Measurements from ENCODE around the gene PRDM16.

PRDM16 gene

DNA sequence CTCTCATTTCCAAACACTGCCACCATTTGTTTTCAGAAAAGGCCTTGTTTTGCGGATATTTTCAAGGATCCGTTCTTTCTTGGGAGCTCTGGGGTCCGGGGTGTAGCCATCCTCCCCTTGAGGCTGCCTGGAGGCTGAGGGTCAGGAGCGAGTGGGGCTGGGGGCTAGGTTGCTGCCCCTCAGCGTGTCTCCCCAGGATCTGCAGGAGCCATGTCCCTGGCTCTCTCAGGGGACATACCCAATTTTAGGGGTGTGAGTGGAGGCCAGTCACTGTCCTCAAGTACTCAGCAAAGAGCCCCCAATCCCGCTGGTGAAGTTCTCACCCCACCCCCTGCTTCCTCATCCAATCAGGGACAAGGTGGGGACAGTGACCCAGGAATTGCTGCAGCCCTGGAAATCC, 15.0 kb upstream of the PRDM16 start:
- DNase-seq (ENCODE audit: low spot score), result no peak

DNA sequence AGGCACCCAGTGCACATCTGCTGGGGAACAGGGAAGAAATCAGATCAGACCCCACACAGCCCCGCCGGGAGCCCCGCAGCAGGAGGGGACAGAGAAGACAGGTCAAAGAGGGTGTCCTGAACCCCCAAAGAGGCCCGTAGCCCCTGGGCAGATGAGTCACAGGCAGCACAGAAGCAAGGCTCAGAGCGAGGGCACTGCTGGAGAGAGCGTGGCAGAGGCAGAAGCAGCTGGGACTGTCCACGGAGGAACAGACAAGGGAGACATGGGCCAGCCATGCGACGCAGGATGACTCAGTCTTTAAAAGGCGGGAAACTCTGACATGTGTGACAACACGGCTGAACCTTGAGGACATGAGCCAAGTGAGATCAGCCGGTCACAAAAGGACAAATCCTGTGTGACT, 14.5 kb upstream of the PRDM16 start:
- DNase-seq (ENCODE audit: low spot score), result no peak

DNA sequence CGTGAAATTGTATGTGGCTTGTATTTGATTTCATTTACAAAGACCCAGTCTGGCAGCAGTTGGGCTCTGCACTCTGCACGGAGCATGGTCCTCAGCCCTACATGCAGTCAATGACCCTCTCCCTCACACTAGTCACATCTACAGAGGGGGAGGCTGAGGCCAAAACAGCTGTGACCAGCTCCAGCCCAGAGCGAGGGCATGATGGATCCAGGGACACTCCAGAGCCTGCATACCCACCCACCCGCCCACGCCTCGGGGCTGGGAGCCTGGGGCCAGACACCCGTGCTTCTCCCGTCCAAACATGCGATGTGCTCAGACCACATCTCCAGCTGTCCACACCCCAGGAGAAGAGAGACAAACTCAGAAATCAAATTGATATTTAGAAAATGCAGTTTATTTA, 14.0 kb upstream of the PRDM16 start:
- DNase-seq (ENCODE audit: low spot score), result no peak

DNA sequence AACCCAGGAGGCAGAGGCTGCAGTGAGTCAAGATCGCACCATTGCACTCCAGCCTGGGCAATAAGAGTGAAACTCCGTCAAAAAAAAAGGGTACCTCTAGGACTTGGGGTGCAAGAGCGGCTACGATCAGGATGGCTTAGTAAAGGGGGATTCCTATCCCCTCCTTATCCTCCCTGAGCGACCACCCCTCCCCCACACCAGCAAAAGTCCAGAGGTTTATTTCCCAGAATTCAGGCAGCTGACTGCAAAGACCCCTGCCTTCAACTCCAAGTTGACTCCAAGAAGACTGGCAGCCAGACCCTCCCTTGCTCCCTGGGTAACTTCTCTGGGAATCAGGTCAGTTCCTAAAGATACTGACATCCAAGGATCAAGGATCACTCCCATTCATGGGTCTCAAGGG, 12.4 kb upstream of the PRDM16 start:
- DNase-seq (ENCODE audit: low spot score), result no peak

DNA sequence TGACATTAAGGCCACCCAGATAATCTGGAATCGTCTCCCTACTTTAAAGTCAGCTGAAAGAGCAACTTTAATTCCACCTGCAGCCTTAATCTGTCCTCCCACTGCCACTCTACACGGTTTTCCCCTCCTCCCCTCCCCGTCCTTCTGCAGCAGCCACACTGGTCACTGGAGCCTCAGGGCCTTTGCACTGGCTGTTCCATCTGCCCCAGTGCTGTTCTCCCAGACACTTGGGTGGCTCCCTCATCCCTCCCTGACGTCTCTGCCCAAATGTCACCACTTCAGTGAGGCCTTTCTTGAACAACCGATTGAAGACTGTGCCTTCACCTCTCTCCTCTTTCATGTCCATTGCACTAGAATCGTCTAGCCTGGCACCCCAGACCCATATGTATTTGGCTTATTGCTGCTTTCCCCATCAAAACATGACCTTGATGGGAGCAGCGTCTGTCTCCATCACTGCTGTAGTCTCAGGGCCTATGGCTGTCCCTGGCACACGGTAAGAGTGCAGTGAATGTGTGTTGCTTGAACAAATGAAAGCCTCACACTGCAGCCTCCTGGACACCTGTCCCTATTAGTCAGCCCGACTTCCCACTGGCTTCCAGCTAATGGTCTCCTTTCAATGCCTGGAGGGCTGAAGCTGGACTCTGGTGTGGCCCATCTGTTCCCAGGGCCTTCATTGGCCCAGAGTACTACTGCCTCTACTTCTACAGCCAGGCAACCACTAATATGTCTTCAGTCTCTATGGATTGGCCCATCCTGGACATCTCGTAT, 10.6 kb upstream of the PRDM16 start:
- DNase-seq (ENCODE audit: low spot score), result no peak

DNA sequence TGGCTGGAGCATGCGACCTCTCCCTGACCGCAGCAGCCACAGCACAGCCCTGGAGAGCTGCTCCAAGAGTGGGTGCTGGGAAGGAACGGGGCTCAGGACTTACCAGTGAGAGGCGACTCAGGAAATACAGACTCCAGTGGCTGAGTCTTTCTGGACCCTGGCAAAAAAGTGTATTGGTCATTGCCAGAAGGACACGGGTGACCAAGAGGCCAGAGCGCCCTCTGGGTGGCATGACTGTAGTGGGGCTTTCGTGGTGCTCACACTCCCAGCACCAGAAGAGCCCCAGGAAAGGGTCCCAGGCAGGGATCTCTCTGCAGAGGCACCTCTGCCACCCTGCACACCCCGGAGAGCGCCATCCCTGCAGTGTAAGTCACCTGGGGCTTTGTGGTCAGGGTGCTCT, 8.9 kb upstream of the PRDM16 start:
- DNase-seq (ENCODE audit: low spot score), result no peak

DNA sequence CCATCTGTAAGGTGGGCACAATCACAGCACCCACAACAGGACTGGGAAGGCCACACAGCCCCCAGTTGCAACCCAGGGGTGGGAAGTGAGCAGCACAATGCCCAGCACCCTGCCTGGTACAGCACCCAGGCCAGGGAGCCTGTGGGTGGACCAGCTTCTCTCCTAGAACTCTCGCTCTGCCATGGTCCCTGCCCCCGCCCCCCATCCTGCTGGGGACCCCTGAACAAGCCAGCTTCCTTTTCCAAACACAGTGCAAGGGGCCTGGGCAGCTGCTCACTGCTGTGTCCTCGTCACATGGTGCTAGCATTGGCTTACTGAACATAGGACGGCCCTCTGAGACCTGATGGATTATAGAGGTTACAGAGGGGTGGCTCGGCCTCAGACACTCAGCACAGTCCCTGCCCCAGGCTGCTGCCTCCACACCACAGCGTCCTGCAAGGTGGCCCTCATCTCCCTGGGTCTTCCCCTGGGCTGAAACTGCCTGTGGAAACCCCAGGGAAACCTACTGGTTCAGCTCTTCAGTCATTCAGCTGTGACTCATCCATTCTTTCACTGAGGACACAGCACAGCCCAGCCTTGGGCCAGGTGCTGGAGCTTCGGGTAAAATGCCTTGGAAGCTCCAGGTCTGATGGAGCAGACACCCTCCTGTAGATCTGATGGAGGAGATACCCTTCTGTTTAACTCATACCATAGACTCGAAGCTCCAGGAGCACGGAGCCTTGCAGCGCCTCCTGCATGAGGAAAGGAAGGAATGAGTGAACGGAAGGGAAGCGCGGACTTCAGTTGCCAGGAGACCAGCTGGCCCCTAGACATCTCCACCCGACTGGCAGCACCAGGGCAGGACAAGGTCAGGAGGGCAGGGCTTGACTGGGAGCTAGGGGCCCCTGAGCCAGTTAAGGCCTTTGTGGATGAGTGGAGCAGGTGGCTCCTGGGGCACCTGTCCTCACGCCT, 8.1 kb upstream of the PRDM16 start:
- no peak for DNase-seq (ENCODE audit: low spot score)

DNA sequence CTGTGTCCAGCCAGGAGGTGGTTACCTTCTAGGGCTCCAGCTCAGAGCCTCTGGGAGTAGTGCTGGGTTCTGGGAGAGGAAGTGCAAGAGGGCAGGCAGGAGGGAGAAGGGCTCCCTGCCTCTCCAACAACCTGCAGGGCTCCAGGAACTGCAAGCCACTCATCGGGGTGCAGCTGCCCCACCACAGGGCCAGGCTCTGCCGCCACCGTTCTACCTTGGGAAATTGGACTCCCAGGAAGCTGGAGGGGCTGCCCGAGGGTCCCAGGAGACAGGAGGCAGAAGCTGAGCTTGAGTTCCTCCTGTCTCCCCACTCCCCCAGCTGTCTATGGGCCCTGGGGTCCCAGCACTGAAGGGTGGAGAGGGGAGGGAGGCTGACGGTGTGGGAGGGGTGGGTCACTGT, 7.4 kb upstream of the PRDM16 start:
- no peak for DNase-seq (ENCODE audit: low spot score)

DNA sequence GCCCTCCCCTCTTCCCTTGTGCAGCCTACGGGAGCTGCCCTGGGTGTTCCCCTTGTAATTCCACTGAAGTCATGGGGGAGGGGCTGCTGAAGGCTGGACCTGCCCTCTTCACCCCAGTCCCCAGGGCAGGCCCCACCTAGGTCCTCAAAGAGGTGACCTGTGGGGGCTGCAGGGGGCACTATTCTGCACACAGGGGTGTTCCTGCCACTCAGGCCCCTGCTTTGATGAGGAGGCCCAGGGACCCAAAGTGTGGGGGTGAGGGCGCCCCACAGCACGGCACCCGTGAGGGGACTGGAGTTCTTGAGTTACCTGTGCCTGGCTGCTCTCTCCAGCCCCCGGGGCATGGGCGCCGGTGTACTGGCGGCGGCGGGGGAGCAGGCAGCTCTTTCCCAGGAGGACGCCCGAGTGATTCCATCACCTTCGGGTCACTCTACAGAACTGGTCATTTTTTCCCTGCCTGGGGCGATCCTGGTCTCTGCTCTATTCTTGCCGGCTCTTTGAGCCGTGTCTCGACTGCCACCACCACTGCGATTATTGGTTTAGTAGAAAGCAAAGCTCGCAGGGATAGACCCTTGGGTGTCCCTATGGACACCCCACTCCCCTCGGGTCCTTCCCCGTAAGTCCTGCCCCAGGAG, 6.9 kb upstream of the PRDM16 start:
- DNase-seq (ENCODE audit: low spot score), result no peak

DNA sequence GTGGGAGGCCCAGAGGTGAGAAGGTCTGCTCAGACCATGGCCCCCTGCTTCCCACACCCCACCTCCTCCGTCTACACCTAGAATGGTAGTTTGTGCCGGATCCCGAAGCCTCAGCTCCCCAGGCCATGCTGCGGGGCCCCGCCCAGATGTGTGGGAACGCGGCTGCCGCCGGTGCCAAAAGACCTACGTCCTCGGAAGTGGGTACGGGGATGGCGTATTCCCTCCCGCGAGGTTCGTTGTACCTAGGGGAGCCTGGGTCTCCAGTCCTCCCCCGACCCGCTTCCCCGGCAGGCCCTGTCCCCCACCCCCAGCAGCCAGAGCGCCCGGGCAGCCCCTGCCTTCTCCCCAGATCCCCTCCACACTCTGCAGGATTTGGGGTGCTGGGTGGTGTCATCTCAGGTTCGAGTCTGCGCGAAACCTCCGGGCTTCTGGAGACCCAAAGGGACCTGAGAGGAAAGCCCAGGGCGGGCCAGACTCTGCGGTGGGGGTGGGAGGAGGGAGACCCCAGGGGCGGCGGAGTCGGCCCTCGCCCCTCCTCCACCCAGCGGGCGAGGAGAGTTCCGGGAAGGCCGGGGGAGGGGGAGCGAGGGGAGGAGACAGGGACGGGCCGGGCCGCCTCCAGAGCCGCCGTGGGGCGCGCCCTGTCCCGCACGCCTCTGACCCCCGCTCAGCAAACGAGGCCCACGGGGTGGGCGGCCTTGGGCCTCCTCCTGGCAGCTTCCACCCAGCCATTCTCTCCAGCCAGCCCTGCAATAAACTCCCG, 6.2 kb upstream of the PRDM16 start:
- no peak for DNase-seq (ENCODE audit: low spot score)

DNA sequence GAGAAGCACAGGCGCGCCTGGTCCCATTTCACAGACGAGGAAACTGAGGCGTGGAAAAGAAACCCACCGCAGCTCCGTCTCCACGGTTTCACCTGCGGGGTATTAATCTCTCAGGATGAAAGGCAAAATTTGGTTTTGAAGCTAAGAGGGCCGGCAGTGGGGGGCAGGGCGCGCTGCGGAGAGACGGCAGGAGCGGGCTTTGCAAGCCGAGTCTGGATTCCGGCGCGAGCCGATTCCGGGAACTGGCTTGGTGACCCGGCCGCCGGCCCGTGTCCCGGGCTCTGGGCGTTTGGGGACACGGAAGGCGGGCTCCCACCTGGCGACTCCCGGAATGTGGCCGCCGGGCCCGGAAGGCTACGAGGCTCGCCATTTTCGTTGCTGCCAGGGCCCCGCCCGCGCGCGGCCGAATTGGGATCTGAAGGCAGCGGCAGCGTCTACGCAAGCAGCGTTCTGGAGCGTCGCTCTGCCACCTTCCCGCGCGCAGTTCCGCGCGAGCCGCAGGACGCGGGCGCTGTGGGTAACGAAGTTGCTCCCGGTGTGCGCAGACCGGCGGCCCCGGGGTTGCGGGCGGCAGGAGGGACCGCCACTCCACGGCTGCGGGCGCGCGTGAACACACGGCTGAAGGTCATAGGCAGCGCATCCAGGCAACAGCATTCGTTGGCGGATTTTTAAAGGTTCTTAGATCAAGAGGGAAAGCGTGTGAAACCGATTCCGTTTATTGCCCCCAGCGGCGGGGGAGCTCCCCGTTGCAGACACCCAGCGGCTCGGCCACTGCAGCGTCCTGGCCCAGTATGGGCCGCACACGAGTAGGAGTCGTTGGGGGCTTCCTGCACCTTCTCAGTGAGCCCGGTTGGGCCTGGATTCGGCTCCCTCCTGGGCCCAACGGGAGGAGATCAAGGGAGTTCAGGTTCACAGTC, 5.4 kb upstream of the PRDM16 start:
- DNase-seq (ENCODE audit: low spot score), result no peak

DNA sequence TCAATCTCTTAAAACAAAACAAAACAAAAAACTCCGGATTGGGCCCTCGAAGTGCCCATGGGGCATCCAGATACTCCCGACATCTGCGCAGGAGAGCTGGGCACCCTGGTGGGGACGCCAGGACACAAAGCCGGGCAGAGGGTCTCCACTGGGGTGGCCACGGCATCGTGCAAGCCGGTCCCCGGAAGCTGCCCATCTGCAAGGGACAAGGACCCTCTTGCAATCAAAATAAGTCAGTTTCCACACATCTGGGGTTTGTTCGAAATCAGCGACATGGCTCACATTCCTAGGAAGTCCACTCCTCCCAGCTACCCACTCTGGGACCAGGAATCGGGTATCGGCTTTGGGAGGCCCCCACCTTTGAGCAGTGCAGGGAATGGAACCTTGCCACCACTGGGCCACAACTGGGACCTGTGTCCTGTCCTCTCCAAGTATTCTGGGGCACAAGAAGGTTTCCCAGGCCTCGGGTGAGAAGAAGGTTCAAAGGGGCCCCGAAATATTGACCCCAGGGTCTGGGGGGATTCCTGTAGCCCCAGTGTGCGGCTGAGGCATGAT, 4.6 kb upstream of the PRDM16 start:
- no peak for DNase-seq (ENCODE audit: low spot score)

DNA sequence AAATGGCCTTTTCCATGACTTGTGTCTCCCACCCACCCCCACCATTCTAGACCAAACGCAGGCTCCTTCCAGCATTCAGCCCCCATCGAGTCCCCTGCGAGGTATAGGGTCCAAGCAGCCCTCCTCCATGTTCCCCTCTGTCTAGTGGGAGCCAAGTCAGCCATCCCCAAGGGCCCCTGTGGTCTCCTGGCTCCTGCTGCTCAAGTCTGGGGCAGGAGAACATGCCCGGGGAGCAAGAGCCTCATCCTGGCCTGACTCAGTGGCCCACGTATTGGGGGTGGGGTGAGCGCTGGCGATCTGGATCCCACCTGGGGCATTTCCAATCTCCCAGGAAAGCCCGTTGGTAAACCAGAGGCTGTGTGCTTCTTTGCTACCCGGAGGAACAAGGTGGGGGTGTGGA, 4.1 kb upstream of the PRDM16 start:
- no peak for DNase-seq (ENCODE audit: low spot score)

DNA sequence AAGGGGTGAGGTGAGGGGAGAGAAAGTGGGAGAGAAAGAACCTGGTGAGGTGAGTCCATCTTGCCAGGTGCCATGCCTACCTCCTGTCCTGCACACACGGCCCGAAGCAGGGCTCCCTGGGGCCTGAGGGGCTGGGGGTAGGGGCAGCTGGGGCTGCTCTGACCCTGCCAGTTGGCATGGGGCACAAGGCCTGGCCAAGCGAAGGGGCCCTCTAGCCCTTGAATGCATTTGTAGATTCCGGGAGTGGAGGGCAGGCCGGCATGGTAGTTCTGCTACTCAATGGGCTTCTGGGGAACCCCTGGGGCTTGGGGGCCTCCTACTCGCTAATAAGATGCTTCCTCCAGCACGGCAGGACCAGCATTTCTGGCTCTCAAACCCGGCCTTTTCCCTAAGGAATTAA, 3.6 kb upstream of the PRDM16 start:
- DNase-seq (ENCODE audit: low spot score), result no peak

DNA sequence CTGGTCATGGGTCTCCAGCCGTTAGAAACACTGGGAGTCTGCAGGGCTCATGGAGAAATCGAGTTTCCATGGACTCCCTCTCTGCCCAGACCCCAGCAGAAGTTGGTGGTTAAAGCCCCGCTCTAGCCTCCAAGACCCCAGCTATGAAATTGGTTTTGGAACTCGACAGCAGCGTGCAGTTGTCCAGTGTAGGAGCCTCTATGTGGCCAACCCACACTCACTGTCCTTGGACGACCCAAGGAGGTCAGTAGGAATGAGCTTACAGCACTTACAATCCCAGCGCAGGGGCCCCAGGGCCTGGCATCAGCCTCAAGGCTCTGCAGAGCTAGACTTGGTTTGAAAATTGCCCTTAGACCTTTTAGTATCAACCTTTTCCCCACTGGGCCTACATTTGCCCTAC, 3.2 kb upstream of the PRDM16 start:
- DNase-seq (ENCODE audit: low spot score), result no peak

DNA sequence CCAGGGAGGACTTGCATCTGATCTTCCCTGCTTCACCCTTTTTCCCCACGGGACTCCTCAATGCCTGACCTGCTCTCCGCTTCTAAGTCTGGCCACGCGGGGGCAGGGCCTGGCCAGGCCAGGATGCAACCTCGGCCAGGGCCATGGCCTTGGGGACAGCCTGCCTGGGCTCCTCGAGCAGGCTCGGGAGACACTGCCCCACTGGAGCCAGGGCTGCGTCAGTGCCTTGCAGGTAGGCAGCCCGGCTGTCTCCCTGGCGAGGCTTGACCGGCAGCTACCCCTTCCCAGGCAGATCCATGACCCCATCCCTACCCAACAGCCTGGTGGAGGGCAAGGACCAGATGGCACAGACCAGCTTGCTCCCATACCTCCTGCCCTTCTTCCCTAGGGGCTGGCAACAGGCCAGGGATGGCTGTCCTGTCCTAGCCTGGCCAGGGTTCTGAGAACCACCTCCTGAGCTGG, 2.7 kb upstream of the PRDM16 start:
- no peak for DNase-seq (ENCODE audit: low spot score)

DNA sequence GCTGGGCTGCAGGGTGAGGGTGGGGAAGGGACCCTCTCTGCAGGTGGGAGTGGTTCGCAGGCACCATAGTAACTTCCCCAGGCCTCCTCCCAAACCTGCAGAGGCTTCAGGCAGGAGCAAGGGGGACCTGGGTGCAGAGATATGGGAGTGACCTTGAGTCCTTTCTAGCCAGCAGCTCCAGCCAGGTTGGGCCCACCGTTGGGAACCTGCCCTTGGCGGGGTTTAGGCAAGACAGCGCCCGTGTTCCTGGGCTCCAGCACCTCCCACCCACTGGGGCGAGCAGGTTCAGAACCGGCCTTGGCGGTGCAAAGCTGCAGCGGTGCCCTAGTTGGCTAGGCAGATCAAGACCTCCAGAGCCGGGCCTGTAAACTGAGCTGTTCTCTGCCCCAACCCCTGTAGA, 2.2 kb upstream of the PRDM16 start:
- DNase-seq (ENCODE audit: low spot score), result no peak

DNA sequence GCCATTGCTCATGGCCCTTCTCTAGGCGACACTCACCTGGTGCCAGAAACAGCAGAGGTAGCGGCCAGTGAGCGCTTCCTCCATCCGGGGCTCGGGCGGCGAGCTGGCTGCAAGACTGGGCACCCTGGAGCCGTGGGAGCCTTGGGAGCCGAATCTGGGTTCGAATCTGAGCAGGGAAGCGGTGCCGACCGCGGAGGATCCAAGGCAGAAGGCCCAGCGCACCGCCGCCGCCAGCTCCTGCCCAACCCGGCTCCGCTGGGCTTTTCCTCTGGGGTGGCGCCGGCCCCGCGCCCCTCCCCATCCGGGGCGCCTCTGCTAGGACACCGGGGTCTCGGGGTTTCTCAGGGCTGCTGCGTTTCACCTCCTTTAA, 1.7 kb upstream of the PRDM16 start:
- DNase-seq (ENCODE audit: low spot score), result no peak

DNA sequence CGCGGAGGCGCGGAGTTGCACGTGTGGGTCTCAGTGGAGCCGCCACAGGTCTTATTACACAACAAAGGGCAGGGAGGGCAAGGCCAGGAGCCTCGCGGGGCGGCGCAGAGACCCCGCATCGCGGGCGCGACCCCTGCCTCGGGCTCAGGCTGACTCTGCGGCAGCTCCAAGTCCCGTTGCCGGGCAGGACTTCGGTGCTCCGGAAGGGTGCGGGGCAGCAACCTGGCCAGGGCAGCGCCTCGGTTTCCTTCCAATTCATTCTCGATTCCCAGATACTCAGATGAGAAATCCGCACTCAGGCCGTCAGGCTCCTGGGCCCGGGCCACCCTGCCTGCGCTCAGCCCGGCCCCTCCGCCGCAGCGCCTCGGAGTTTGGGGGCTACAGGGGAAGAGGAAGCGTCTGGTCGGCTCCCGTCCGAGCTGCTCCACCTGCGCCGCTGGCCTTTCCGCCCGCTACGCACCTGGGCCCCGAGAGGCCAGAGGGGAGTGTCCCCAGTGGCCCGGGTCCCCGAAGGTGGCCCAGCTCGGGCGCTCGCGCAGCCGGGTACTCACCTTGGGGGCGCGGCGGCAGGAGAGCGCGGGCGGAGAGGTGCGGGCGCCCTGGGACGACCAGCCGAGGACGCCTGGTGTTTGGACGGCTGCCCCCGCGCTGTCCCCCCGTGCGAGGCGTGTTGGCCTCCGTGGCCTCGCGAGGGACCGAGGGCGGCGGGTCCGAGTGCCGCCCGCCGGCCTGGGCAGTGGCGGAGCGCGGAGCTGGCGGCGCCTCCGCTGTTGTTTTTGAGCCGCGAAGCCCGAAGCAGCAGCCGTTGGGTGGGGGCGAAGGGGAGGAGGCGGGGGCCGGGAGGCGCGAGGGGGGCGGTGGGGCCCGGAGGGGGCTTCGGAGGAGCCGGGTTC, 1.1 kb upstream of the PRDM16 start:
- no peak for DNase-seq (ENCODE audit: low spot score)
